ENCODE measurements around the gene KCTD17. TPM values are rescaled to one million over a fixed set of nuclear protein-coding genes. Genes with fewer than 3 reads are reported as not detected.

KCTD17 gene
- total RNA-seq, 1 experiment from 2014 or later, result 32.7 TPM

GRCh38 chr22:37058917-37059701 is 7.6 kb downstream of the KCTD17 start:
- no peaks in the 10 kb centered on the region for H3K27me3 ChIP-seq (ENCODE audit: control insufficient read depth, insufficient read depth, low read length)
- no peak overlapping the region for H3K27ac ChIP-seq (ENCODE audit: low read length)
- H3K4me3 ChIP-seq (ENCODE audit: low read depth in 2 of 2, low read length in 2 of 2), result no peak overlapping the region
- CTCF ChIA-PET, result no interaction called here
- peak; percentile 20; the same call in 1 of the 2 replicates for ATAC-seq
- intact Hi-C loops (cut with micrococcal nuclease; ENCODE audit: unreplicated experiment), result no loop called here
- TF ChIP-seq POLR2AphosphoS5 (IDR thresholded peaks at IDR 0.05; ENCODE audit: low read depth, low read length), result no peak
- TF ChIP-seq CTCF (IDR thresholded peaks at IDR 0.05), result no peak
- TF ChIP-seq SIN3A (IDR thresholded peaks at IDR 0.05; ENCODE audit: borderline replicate concordance, insufficient read depth, low read depth, low read length), result no peak
- TF ChIP-seq TCF7L2 (IDR thresholded peaks at IDR 0.05; ENCODE audit: low read depth, low read length), result no peak
- no peak for TF ChIP-seq REST (IDR thresholded peaks at IDR 0.05; ENCODE audit: insufficient read depth in 1 of 2, low read depth in 2 of 2, low read length in 1 of 2)
- H3K36me3 ChIP-seq (ENCODE audit: control insufficient read depth, insufficient read depth, low read length), result no peaks in the 10 kb centered on the region
- no peaks in the 10 kb centered on the region for H3K9me3 ChIP-seq (ENCODE audit: control insufficient read depth, insufficient read depth, low read depth, low read length)
- BruUV-seq (replicated peaks), result no TSS peak
- no peaks in the 10 kb centered on the region for H3K4me1 ChIP-seq (ENCODE audit: control insufficient read depth, insufficient read depth, low read length)
- POLR2A ChIA-PET, result no interaction called here
- in situ Hi-C loops (cut with HindIII; ENCODE audit: low pct_unique_long_range_greater_than_20kb, low sequenced_read_pairs), result no loop called here
- DNase-seq (ENCODE audit: low read depth, low spot score), result no peak

- Histone ChIP-seq H3K27ac (ENCODE audit: low read length) (no peak overlapping the region), H3K4me3 (ENCODE audit: low read depth in 2 of 2, low read length in 2 of 2) (no peak overlapping the region), H3K9me3 (ENCODE audit: control insufficient read depth, insufficient read depth, low read depth, low read length) (no peaks in the 10 kb centered on the region), H3K4me1 (ENCODE audit: control insufficient read depth, insufficient read depth, low read length) (no peaks in the 10 kb centered on the region), H3K27me3 (ENCODE audit: control insufficient read depth, insufficient read depth, low read length) (no peaks in the 10 kb centered on the region), H3K36me3 (ENCODE audit: control insufficient read depth, insufficient read depth, low read length) (no peaks in the 10 kb centered on the region)
- intact Hi-C loops (cut with micrococcal nuclease; ENCODE audit: unreplicated experiment) (no loop called here), in situ Hi-C loops (cut with HindIII; ENCODE audit: low pct_unique_long_range_greater_than_20kb, low sequenced_read_pairs) (no loop called here)
- CTCF ChIA-PET, result no interaction called here
- ATAC-seq, result 0 out of 2 replicates have a peak, but pooled peaks have one; percentile 11
- no peak for TF ChIP-seq POLR2AphosphoS5 (IDR thresholded peaks at IDR 0.05; ENCODE audit: low read depth, low read length)
- TF ChIP-seq CTCF (IDR thresholded peaks at IDR 0.05), result no peak
- BruUV-seq (replicated peaks), result no TSS peak
- no peak for DNase-seq (ENCODE audit: low read depth, low spot score)
- POLR2A ChIA-PET, result no interaction called here
Measured at GRCh38 chr22:37059876-37060449, 8.4 kb downstream of the KCTD17 start.

Measured in Panc1 (cell line).